Epithelial cell of prostate (primary cell): ENCODE measurements around the gene GALNT12.
A peak's percentile ranks its signal among the peaks of the same experiment; 100 is the strongest.

Experiments used
- DNase-seq: peaks from one replicate; pipeline ENCODE4 v3.0.0-alpha.2; 2011; ENCODE audit warnings: low read depth, low spot score
- H3K27ac ChIP-seq: fragments of 450-650 bp; 2 replicates; pipeline ENCODE4 v1.5.1; 2017; ENCODE audit warnings: mild to moderate bottlenecking

Gene GALNT12

DNA sequence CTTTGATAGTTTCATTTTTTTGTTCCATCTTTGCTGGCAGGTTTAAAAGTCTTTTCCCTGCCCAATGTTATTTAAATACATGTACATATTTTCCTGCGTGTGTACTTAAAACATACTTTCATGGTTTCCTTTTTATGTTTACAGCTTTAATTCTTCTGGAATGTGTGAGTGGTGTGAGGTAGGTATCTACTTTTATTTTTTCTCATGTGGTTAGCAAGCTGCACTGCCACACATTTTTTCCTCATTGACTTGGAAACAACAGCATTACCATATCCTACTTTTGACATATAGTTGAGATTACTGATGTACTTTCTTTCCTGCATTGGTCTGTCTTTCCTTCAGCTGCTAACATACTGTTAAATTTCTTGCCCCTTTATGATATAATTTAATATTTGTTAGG lies 84.8 kb downstream of the GALNT12 start:
- H3K27ac ChIP-seq = no peak overlapping the region
- DNase-seq = no peak

DNA sequence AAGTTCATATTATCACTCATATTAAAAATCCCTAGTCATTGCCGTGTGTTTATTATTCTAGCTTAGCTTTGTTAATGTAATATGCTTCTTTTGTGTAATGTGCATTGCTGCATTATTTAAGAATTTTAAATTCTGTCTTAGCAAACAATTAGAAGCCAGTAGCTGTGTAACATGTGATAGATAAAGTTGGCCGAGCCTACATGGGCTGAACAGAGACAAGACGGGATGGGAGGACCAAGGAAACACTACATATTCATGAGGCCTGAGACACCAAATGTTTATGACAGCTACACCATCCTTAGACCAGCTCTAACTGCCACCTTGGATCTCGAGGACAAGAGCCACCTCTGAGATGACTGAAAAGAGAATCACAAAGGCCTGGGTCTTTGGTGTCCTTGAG lies 85.2 kb downstream of the GALNT12 start:
- DNase-seq = no peak
- no peak overlapping the region for H3K27ac ChIP-seq

DNA sequence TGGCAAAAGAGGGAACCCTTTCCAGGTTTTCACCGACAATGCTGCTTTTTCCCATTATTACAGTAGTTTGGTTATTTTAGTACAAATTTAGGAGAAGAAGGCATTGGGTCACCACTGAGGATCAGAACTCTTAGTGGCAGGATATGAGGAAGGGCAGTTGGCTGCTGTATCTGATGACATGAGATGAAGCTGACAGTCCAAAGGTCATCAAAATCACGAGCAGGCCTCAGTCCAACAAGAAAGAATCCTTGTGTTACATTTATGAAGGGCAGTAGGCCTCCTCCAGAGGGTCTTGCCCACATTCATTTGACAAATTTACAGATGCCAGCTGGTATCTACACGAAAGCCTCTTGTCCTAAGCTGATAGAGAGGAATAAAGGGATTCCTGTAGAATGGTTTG lies 86.7 kb downstream of the GALNT12 start:
- no peak overlapping the region for H3K27ac ChIP-seq
- no peak for DNase-seq

- no peak for DNase-seq
- H3K27ac ChIP-seq = no peak overlapping the region
These were observed 87.3 kb downstream of the GALNT12 start for GRCh38 chr9:98894761-98895160.

DNA sequence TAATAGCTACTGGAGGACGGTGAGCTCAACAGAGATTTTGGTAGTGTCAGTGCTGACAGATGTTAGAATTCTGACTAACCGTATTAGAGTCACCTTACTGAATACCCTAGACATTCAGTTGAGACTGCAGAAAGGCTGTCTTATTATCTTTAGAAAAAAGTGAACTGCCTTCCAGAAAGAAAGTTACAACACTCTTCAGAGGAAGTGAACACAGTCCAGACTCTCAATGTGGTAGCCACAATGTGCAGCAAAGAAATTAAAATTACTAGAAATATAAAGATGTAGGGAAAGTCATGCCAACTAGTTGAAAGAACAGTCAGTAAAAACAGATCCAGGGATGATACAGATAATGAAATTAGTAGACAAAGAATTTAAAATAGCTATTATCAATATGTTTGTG lies 89.2 kb downstream of the GALNT12 start:
- no peak for DNase-seq
- H3K27ac ChIP-seq = no peak overlapping the region

DNA sequence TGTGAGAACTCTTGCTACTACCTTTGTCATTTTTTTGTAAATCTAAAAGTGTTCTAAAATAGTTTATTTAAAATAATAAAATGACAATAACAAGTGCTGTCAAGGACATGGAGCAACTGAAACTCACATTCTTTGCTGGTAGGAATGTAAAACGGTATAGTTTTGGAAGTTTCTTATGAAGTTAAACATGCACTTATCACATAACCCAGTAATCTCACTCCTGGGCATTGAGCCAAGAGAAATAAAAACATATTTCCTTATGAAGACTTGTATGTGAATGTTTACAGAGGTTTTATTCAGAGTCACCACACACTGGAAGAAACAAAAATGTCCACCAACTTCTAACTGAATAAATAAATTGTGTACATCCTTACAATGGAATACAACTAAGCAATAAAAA lies 90.3 kb downstream of the GALNT12 start:
- peak; percentile 20 for DNase-seq
- no peak overlapping the region for H3K27ac ChIP-seq

DNA sequence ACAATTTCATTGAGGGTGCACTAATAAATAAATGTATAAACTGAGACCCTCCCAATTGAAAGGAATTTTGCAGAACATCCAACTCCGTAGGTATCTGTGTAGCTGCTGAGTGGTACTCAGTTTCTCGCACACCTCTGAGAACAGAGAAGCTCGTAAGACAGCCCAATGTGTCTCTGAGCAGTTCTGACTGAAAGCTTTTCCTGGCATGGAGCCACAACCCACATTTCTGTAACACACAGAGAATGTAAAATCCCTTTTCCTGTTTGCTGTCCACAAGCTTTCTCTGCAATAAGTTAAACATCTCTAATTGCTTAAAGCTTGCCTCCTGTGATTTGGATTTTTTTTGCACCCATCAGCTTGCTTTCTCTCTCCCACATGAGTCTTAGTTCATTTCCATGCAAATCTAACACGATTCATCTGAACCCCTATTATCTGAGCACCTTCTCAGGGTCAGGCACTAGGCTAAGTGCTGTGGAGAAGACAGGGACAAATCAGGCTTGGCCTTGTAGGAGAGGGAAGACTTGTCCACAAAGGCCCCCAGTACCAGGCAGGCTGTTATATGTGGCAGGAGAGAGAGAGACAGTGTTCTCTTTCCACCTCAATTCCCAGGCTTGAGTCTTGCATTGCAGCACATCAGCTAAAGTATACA lies 92.1 kb downstream of the GALNT12 start:
- no peak for DNase-seq

More for the DNA sequence above, 92.1 kb downstream of the GALNT12 start:
- H3K27ac ChIP-seq = no peak overlapping the region
